Neuronal stem cell (in vitro differentiated cells): Measurements from ENCODE around the gene MTRFR.

Experiments used
- DNase-seq: peaks from one replicate; pipeline ENCODE4 v3.0.0-alpha.2; 2013; ENCODE audit warnings: low spot score
- H2AFZ ChIP-seq: one replicate; pipeline ENCODE4 v1.6.1; 2013; ENCODE audit warnings: mild to moderate bottlenecking, low read length, inconsistent platforms
- H2AK5ac ChIP-seq: 2 replicates; pipeline ENCODE4 v1.6.1; 2013; ENCODE audit warnings: low read depth, mild to moderate bottlenecking, inconsistent platforms, low read length, moderate library complexity, mixed read lengths
- H2BK120ac ChIP-seq: 2 replicates; pipeline ENCODE4 v1.6.1; 2013; ENCODE audit warnings: low read depth, mild to moderate bottlenecking, inconsistent platforms, low read length, moderate library complexity, mixed read lengths
- H2BK12ac ChIP-seq: one replicate; pipeline ENCODE4 v1.6.1; 2013; ENCODE audit warnings: low read length, inconsistent platforms
- H2BK15ac ChIP-seq: 2 replicates; pipeline ENCODE4 v1.6.1; 2013; ENCODE audit warnings: mild to moderate bottlenecking, low read length, inconsistent platforms, mixed read lengths
- H2BK5ac ChIP-seq: one replicate; pipeline ENCODE4 v1.6.1; 2013; ENCODE audit warnings: inconsistent platforms, mild to moderate bottlenecking, low read length, moderate library complexity
- H3K14ac ChIP-seq: one replicate; pipeline ENCODE4 v1.6.1; 2013; ENCODE audit warnings: low read length, inconsistent platforms
- H3K18ac ChIP-seq: 2 replicates; pipeline ENCODE4 v1.6.1; 2013; ENCODE audit warnings: low read length, inconsistent platforms
- H3K23ac ChIP-seq: 2 replicates; pipeline ENCODE4 v1.6.1; 2013; ENCODE audit warnings: low read depth, mild to moderate bottlenecking, mixed read lengths, low read length, inconsistent platforms; ENCODE audit not compliant: poor library complexity
- H3K27ac ChIP-seq: replicated peaks from 3 replicates; pipeline ENCODE4 v1.5.1; 2013; ENCODE audit warnings: low read length, inconsistent platforms
- H3K27me3 ChIP-seq, 3 experiments: 2 replicates each; pipeline ENCODE4 v1.6.1; 2013; ENCODE audit warnings: low read length in 3 of 3, mild to moderate bottlenecking in 2 of 3, inconsistent platforms in 1 of 3, low read depth in 1 of 3, mixed read lengths in 1 of 3, moderate library complexity in 1 of 3; ENCODE audit not compliant: control insufficient read depth in 3 of 3, insufficient read depth in 3 of 3
- H3K36me3 ChIP-seq, 2 donors: replicated peaks in 1 of 2; 2 replicates each; pipeline ENCODE4 v1.6.1; 2013; ENCODE audit warnings: low read length in 2 of 2; ENCODE audit not compliant: control insufficient read depth in 2 of 2, insufficient read depth in 2 of 2
- H3K4ac ChIP-seq: 2 replicates; pipeline ENCODE4 v1.6.1; 2013; ENCODE audit warnings: inconsistent platforms, mild to moderate bottlenecking, low read length, moderate library complexity
- H3K4me1 ChIP-seq, 2 donors: 1 replicate in 1 of 2; 2 replicates in 1 of 2; pipeline ENCODE4 v1.6.1; 2013; ENCODE audit warnings: low read length in 2 of 2, low read depth in 1 of 2; ENCODE audit not compliant: control insufficient read depth in 2 of 2, insufficient read depth in 1 of 2
- H3K4me2 ChIP-seq: one replicate; pipeline ENCODE4 v1.6.1; 2013; ENCODE audit warnings: mild to moderate bottlenecking, low read length, inconsistent platforms; ENCODE audit not compliant: insufficient read depth, poor library complexity, severe bottlenecking
- H3K4me3 ChIP-seq, 2 donors: 2 replicates each; pipeline ENCODE4 v1.5.1; 2013; ENCODE audit warnings: low read length in 2 of 2, mild to moderate bottlenecking in 2 of 2, inconsistent platforms in 1 of 2, moderate library complexity in 1 of 2
- H3K79me1 ChIP-seq: one replicate; pipeline ENCODE4 v1.6.1; 2013; ENCODE audit warnings: low read depth, mild to moderate bottlenecking, inconsistent platforms, low read length, moderate library complexity
- H3K9ac ChIP-seq: one replicate; pipeline ENCODE4 v1.6.1; 2013; ENCODE audit warnings: mild to moderate bottlenecking, low read depth, low read length, inconsistent platforms; ENCODE audit not compliant: poor library complexity
- H3K9me3 ChIP-seq, 2 donors: replicated peaks in 1 of 2; 2 replicates each; pipeline versions ENCODE3 to v1.6.1; 2013; ENCODE audit warnings: low read length in 2 of 2, mild to moderate bottlenecking in 2 of 2, inconsistent platforms in 1 of 2, low read depth in 1 of 2, mixed read lengths in 1 of 2, moderate library complexity in 1 of 2; ENCODE audit not compliant: control insufficient read depth in 2 of 2, insufficient read depth in 1 of 2
- H4K8ac ChIP-seq: one replicate; pipeline ENCODE4 v1.6.1; 2013; ENCODE audit warnings: low read depth, mild to moderate bottlenecking, inconsistent platforms, low read length, moderate library complexity
- H4K91ac ChIP-seq: one replicate; pipeline ENCODE4 v1.6.1; 2013; ENCODE audit warnings: low read length, low read depth, mild to moderate bottlenecking, inconsistent platforms; ENCODE audit not compliant: poor library complexity
- WGBS, 2 donors: extraction: QIAGEN DNeasy Blood & Tissue Kit; methylation state at CpG; one replicate each; pipeline ENCODE4 v1.1.7; 2013; ENCODE audit warnings: missing lambda C conversion rate in 2 of 2, mixed read lengths in 1 of 2; ENCODE audit not compliant: insufficient read length in 2 of 2, insufficient replicate concordance in 1 of 2; ENCODE audit errors: extremely low coverage in 2 of 2; 5-methylcytosine and 5-hydroxymethylcytosine counted together

MTRFR gene

DNA sequence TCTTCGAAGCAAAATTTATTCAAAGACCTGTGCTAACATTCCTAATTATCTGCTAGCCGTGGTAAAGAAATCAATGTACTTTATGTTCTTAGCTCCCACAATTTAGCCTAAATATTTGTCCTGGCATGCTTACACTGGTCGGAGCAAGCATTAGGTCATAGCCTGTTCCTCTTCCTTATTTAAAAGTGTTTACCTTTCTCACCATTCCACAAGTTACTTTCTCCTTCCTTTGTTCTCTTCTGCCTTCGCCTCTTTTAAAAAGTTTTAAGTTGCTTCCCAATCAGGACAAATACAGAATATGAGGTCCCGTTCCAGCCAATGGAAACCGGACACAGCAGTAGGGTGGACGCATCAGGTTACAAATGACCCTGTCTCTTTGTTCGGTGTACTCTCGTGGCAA, 26.8 kb downstream of the MTRFR start:
- Histone ChIP-seq H2BK120ac (no peak overlapping the region), H3K23ac (no peak overlapping the region), H3K4me2 (no peak overlapping the region), H3K27ac (no peak overlapping the region), H4K8ac (no peak overlapping the region), H3K4me1 (no peaks in the 10 kb centered on the region), H2BK5ac (no peak overlapping the region), H3K14ac (no peak overlapping the region), H3K27me3 (no peaks in the 10 kb centered on the region), H3K9ac (no peak overlapping the region), H2BK12ac (no peak overlapping the region), H3K36me3 (peaks cover 52 to 92% of the 10 kb centered on the region in 2 donors), H3K18ac (no peak overlapping the region), H2AK5ac (no peak overlapping the region), H3K9me3 (peaks cover 0 to 18% of the 10 kb centered on the region in 2 donors), H3K4me3 (no peak overlapping the region), H2AFZ (no peak overlapping the region), H2BK15ac (no peak overlapping the region), H3K4ac (no peak overlapping the region), H4K91ac (no peak overlapping the region), H3K79me1 (peaks cover 1% of the 10 kb centered on the region)
- DNase-seq, result no peak
- no CpG with 5 or more reads among the region's 9 CpGs for WGBS, 2 donors

GRCh38 chr12:123261196-123261595, 28.0 kb downstream of the MTRFR start:
- no CpG with 5 or more reads among the region's 4 CpGs for WGBS, 2 donors
- Histone ChIP-seq H3K27ac (no peak overlapping the region), H2AK5ac (no peak overlapping the region), H4K91ac (no peak overlapping the region), H3K4me2 (no peak overlapping the region), H3K36me3 (peaks cover 56 to 94% of the 10 kb centered on the region in 2 donors), H2AFZ (no peak overlapping the region), H4K8ac (no peak overlapping the region), H3K14ac (no peak overlapping the region), H3K27me3 (no peaks in the 10 kb centered on the region), H3K23ac (no peak overlapping the region), H3K4me3 (no peak overlapping the region), H3K18ac (no peak overlapping the region), H3K9me3 (peaks cover 0 to 18% of the 10 kb centered on the region in 2 donors), H2BK120ac (no peak overlapping the region), H2BK15ac (no peak overlapping the region), H3K4ac (no peak overlapping the region), H3K79me1 (peaks cover 5% of the 10 kb centered on the region), H3K4me1 (no peaks in the 10 kb centered on the region), H2BK12ac (no peak overlapping the region), H2BK5ac (no peak overlapping the region), H3K9ac (no peak overlapping the region)
- DNase-seq, result no peak

DNA sequence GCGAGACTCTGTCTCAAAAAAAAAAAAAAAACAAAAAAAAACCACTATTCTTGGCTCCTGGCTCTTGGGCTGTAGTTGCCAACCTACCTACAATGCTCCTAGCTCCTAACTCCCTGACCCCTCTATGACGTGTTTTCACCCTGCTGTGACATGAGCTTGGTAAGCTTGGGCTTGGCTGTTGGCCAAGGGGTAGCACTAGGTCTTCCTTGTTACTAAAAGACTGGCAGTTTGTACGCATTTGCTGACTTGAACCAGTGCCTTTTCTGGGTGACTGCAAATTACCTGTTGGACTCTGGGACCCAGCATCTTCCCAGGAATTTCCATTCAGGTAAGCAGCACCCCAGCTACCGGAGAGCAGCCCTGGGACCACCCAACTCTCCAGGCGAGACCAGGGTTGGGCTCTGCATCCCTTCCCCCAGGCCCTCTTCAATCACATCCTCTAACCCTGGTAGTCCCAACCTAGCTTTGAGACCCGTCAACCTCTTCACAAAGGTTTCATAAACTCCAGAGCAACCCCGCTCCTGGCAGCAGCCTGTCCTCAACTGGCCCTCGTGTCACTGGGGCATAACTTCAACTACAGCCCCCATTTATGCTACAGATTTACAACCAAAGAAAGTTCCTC, 30.1 kb downstream of the MTRFR start:
- peaks cover 61 to 95% of the 10 kb centered on the region in 2 donors for H3K36me3 ChIP-seq

DNA sequence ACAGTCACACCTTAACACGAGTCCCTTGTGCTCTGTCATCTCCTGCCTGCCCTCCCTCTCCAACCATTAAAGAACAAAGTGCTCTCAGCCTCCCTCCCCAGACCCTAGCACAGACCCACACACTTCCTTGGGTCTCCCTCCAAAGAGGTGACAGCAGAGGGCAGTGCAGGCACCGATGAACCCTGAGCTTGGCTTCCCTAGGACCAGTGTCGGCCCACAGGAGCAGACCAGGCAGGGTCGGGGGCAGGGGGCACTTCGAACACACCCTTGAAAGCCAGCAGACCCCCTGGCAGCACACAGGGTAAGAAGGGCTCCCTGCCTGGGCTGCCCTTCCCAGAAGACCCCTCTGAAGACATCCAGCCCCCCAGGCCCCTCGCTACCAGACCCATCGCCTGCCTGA, 31.4 kb downstream of the MTRFR start:
- Histone ChIP-seq H2BK12ac (no peak overlapping the region), H2BK15ac (no peak overlapping the region), H3K4me2 (no peak overlapping the region), H3K14ac (no peak overlapping the region), H3K4ac (no peak overlapping the region), H4K91ac (no peak overlapping the region), H2BK120ac (no peak overlapping the region), H3K36me3 (peaks cover 53 to 90% of the 10 kb centered on the region in 2 donors), H3K9me3 (peaks cover 0 to 18% of the 10 kb centered on the region in 2 donors), H3K79me1 (peaks cover 26% of the 10 kb centered on the region), H3K27ac (no peak overlapping the region), H3K4me3 (no peak overlapping the region), H2BK5ac (peak overlapping the region; percentile 30), H2AFZ (no peak overlapping the region), H2AK5ac (no peak overlapping the region), H3K23ac (peak overlapping the region; percentile 82), H3K18ac (no peak overlapping the region), H4K8ac (no peak overlapping the region), H3K9ac (peak overlapping the region; percentile 47), H3K27me3 (no peaks in the 10 kb centered on the region), H3K4me1 (peaks cover 10 to 14% of the 10 kb centered on the region in 2 donors)
- no peak for DNase-seq
- no CpG with 5 or more reads among the region's 7 CpGs for WGBS, 2 donors

More for the DNA sequence above, 30.1 kb downstream of the MTRFR start:
- Histone ChIP-seq H2BK120ac (no peak overlapping the region), H3K9ac (no peak overlapping the region), H3K14ac (no peak overlapping the region), H3K79me1 (peaks cover 20% of the 10 kb centered on the region), H2BK5ac (no peak overlapping the region), H2AK5ac (no peak overlapping the region), H3K27me3 (no peaks in the 10 kb centered on the region), H3K9me3 (peaks cover 0 to 18% of the 10 kb centered on the region in 2 donors), H3K4ac (no peak overlapping the region), H4K91ac (no peak overlapping the region), H2BK12ac (no peak overlapping the region), H2BK15ac (no peak overlapping the region), H4K8ac (no peak overlapping the region), H3K23ac (no peak overlapping the region), H3K18ac (no peak overlapping the region), H3K27ac (no peak overlapping the region), H3K4me1 (peaks cover 0 to 4% of the 10 kb centered on the region in 2 donors), H3K4me2 (no peak overlapping the region), H3K4me3 (peak overlapping the region in 1 of 2 donors; percentile 12), H2AFZ (no peak overlapping the region)
- DNase-seq, result no peak
- WGBS, 2 donors, result no CpG with 5 or more reads among the region's 8 CpGs
